Small intestine (tissue), 7 donors: ENCODE results near the gene HSBP1. TPM values are rescaled to one million over a fixed set of nuclear protein-coding genes. Genes with fewer than 3 reads are reported as not detected.

Source experiments
- DNase-seq, 2 donors: peaks; one replicate each; pipeline versions ENCODE4 v3.0.0 to v3.0.0-alpha.2; 2013
- FAIRE-seq: peaks from 2 replicates; lab custom pipeline; 2012; peaks lifted over from hg19 to GRCh38; lab: Jason Lieb, UNC
- H3K27ac ChIP-seq, 3 donors: one replicate each; pipeline ENCODE4 v1.5.1; 2013; ENCODE audit warnings: low read length in 2 of 3, mild to moderate bottlenecking in 2 of 3, control low read depth in 1 of 3, inconsistent platforms in 1 of 3, low read depth in 1 of 3, moderate library complexity in 1 of 3
- H3K27me3 ChIP-seq, 3 donors: one replicate each; pipeline ENCODE4 v1.6.1; 2013; ENCODE audit warnings: low read length in 3 of 3, inconsistent platforms in 1 of 3; ENCODE audit not compliant: control insufficient read depth in 3 of 3, insufficient read depth in 3 of 3
- H3K36me3 ChIP-seq, 3 donors: one replicate each; pipeline ENCODE4 v1.6.1; 2013; ENCODE audit warnings: low read length in 3 of 3, inconsistent platforms in 1 of 3, low read depth in 1 of 3, mild to moderate bottlenecking in 1 of 3, moderate library complexity in 1 of 3; ENCODE audit not compliant: control insufficient read depth in 3 of 3, insufficient read depth in 2 of 3
- H3K4me1 ChIP-seq, 3 donors: one replicate each; pipeline ENCODE4 v1.6.1; 2013; ENCODE audit warnings: low read length in 2 of 3, inconsistent platforms in 1 of 3, low read depth in 1 of 3, mild to moderate bottlenecking in 1 of 3, moderate library complexity in 1 of 3; ENCODE audit not compliant: control insufficient read depth in 3 of 3, insufficient read depth in 2 of 3
- H3K4me3 ChIP-seq, 3 donors: one replicate each; pipeline ENCODE4 v1.5.1; 2013; ENCODE audit warnings: low read length in 3 of 3, control low read depth in 1 of 3, inconsistent platforms in 1 of 3, low read depth in 1 of 3, mild to moderate bottlenecking in 1 of 3, moderate library complexity in 1 of 3
- H3K9me3 ChIP-seq, 2 donors: one replicate each; pipeline ENCODE4 v1.6.1; 2013; ENCODE audit warnings: low read depth in 1 of 2, low read length in 1 of 2; ENCODE audit not compliant: control insufficient read depth in 2 of 2, insufficient read depth in 1 of 2
- WGBS, 3 donors: extraction: QIAGEN DNeasy Blood & Tissue Kit; methylation state at CpG; one replicate each; pipeline ENCODE4 v1.1.7; 2013; 5-methylcytosine and 5-hydroxymethylcytosine counted together
- polyA plus RNA-seq, 4 donors: library from polyadenylated mRNA; stranded (reverse) in 3 of 4; unstranded in 1 of 4; fragments of 200-250 nt in 3 of 4; fragments of 120-200 nt in 1 of 4; gene quantifications; one replicate each; pipeline versions ENCODE4 v1.2.1 to v1.2.3, GENCODE V29; 2013
- donor health status: healthy with polysubstance abuse.
- donor health status: control.
- donor health status: control.
- donor health status: Bipolar disorder and iron deficiency.
- donor health status: healthy.

HSBP1 gene
- polyA plus RNA-seq, 4 donors = 30.5 to 113 (median 44.4) TPM

GRCh38 chr16:83817022-83817421, 9.2 kb downstream of the HSBP1 start:
- DNase-seq (no peak), FAIRE-seq (no peak)
- peaks cover 0 to 5% (median 0%) of the 10 kb centered on the region in 3 donors for H3K4me1 ChIP-seq
- no peaks in the 10 kb centered on the region for H3K9me3 ChIP-seq
- H3K27ac ChIP-seq = no peak overlapping the region
- H3K36me3 ChIP-seq = peaks cover 0 to 5% (median 0%) of the 10 kb centered on the region in 3 donors
- no peak overlapping the region for H3K4me3 ChIP-seq
- H3K27me3 ChIP-seq = peaks cover 0 to 3% (median 0%) of the 10 kb centered on the region in 3 donors
- 84 to 93% (median 88%) methylated on average over 12 of the region's 12 CpGs for WGBS, 3 donors

DNA sequence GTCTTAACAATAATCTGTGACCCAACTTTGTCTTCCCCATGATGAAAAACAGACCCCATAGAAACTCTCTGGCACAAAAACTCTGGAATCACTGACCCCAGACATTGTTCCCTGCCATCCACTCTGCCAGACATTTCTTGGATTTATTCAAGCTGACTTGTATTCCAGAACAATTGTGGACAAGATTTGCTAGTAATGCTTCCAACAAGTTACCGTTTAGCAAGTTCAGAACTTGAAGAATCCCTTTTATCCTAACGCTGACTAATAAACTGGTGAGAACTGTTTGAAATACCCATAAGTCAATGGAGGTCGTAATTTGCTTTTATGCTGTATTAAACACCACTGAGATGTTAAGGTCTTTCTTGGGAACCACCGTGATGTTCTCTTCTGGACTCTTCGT, 10.5 kb downstream of the HSBP1 start:
- 78 to 83% (median 79%) methylated on average over 5 of the region's 5 CpGs for WGBS, 3 donors
- Histone ChIP-seq H3K27ac (no peak overlapping the region), H3K4me3 (no peak overlapping the region), H3K27me3 (peaks cover 0 to 3% (median 0%) of the 10 kb centered on the region in 3 donors), H3K9me3 (no peaks in the 10 kb centered on the region), H3K36me3 (no peaks in the 10 kb centered on the region), H3K4me1 (peaks cover 0 to 5% (median 0%) of the 10 kb centered on the region in 3 donors)
- no peak for FAIRE-seq
- DNase-seq = no peak

DNA sequence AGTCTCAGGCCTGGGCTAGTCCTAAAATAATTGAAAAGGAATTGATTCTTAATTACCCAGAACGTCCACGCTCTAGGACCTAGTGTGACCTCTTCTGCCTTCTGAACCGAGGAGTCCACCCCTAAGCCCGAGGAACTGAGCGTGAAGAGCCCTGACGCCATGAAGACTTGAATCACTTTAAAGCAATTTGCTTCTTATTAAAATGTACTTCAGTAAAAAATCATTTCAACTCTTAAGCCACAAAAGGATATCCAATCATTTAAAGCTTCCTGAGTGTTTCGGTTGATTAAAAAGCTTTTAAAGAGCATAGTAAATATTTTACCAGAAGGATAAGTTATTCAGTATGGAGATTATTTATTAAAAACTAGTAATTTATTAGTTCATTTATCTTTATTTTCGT, 11.6 kb downstream of the HSBP1 start:
- Histone ChIP-seq H3K36me3 (no peaks in the 10 kb centered on the region), H3K4me3 (no peak overlapping the region), H3K27ac (no peak overlapping the region), H3K27me3 (peaks cover 0 to 5% (median 0%) of the 10 kb centered on the region in 3 donors), H3K4me1 (no peaks in the 10 kb centered on the region), H3K9me3 (no peaks in the 10 kb centered on the region)
- FAIRE-seq = no peak
- 56 to 74% (median 72%) methylated on average over 8 of the region's 8 CpGs for WGBS, 3 donors
- DNase-seq = no peak

DNA sequence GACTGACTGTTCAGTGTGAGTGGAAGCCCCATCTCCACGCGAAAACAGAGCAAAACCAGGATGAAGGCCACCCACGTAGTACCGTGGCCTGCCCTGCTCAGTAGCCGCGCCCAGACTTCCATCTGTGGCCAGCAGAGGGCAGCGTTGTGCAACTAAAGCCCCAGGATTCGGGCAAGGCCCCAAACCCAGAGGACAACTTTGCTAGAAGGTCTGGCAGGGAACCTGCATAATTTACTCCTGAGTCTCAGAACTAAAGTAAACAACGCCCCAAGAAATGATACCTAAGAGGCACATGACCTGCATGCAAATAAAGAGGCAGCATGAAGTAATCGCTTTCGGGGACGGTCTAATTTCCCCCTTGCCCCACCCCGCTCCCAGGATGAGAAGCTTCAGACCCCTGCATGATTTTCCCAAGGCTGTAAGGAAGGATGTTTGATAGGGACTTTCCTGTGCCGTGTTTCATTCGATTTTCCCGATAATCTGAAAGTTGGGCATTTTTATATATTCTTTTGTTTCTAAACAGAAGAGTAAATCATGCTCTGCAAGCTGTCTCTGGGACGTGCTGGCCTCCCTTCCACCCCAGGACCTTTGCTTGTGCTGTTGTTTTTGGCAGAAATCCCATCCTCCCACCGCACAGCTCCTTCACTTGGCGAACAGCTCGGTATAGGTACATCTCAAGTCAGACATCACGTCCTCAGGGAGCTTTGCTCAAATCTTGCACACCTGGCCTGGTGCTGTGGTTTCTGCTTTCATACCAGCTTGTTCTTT, 18.6 kb downstream of the HSBP1 start:
- H3K4me1 ChIP-seq = no peaks in the 10 kb centered on the region
- H3K27me3 ChIP-seq = peaks cover 0 to 10% (median 0%) of the 10 kb centered on the region in 3 donors
- WGBS, 3 donors = 27 to 42% (median 36%) methylated on average over 21 of the region's 21 CpGs
- DNase-seq (peak; percentile 81 to 87), FAIRE-seq (no peak)
- H3K27ac ChIP-seq = peak overlapping the region in 1 of 3 donors; percentile 19
- H3K9me3 ChIP-seq = no peaks in the 10 kb centered on the region
- no peak overlapping the region for H3K4me3 ChIP-seq
- H3K36me3 ChIP-seq = no peaks in the 10 kb centered on the region

GRCh38 chr16:83830091-83830768, 22.5 kb downstream of the HSBP1 start:
- WGBS, 3 donors = 88 to 90% (median 89%) methylated on average over 33 of the region's 33 CpGs
- H3K27me3 ChIP-seq = peaks cover 0 to 2% (median 0%) of the 10 kb centered on the region in 3 donors
- no peak for DNase-seq
- H3K4me1 ChIP-seq = no peaks in the 10 kb centered on the region
- peaks cover 0 to 6% of the 10 kb centered on the region in 2 donors for H3K9me3 ChIP-seq
- H3K4me3 ChIP-seq = no peak overlapping the region
- FAIRE-seq = no peak
- H3K27ac ChIP-seq = no peak overlapping the region
- H3K36me3 ChIP-seq = no peaks in the 10 kb centered on the region

GRCh38 chr16:83830769-83831455, 23.1 kb downstream of the HSBP1 start:
- FAIRE-seq = no peak
- Histone ChIP-seq H3K27ac (no peak overlapping the region), H3K4me3 (no peak overlapping the region), H3K9me3 (peaks cover 0 to 6% of the 10 kb centered on the region in 2 donors), H3K27me3 (peaks cover 0 to 2% (median 0%) of the 10 kb centered on the region in 3 donors), H3K4me1 (no peaks in the 10 kb centered on the region), H3K36me3 (no peaks in the 10 kb centered on the region)
- no peak for DNase-seq
- 59 to 75% (median 65%) methylated on average over 13 of the region's 13 CpGs for WGBS, 3 donors

DNA sequence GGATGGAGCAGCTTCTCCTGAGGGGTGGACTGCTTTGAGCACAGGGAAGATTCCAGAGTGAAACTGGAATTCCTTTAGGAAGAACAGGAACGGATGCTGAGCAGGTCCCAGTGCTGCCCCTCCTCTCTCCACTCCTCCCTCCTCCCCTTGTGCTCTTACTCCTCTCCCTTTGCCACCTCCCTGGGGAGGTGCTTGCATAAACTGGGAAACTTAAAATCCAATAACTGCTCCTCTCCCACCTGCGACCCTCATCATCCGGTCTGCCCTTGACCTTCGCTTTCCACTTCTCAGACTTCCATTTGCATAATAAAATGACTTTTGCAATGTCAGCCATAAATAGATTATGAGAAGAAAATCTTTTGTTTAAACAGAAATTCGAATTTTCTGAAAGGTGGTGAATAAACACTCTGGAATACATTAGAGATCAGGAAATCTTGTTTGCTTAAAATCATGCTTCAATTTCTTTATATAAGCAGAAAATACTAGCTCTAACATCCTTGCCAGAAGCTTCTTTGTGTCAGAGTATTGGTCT, 23.7 kb downstream of the HSBP1 start:
- no peak for DNase-seq
- Histone ChIP-seq H3K9me3 (peaks cover 0 to 6% of the 10 kb centered on the region in 2 donors), H3K36me3 (no peaks in the 10 kb centered on the region), H3K27me3 (peaks cover 0 to 2% (median 0%) of the 10 kb centered on the region in 3 donors), H3K4me3 (no peak overlapping the region), H3K27ac (no peak overlapping the region), H3K4me1 (peaks cover 0 to 4% (median 0%) of the 10 kb centered on the region in 3 donors)
- 37 to 56% (median 41%) methylated on average over 5 of the region's 5 CpGs for WGBS, 3 donors
- no peak for FAIRE-seq

GRCh38 chr16:83833921-83834320, 26.1 kb downstream of the HSBP1 start:
- H3K4me3 ChIP-seq = no peak overlapping the region
- H3K27ac ChIP-seq = no peak overlapping the region
- H3K4me1 ChIP-seq = peaks cover 0 to 4% (median 0%) of the 10 kb centered on the region in 3 donors
- no peaks in the 10 kb centered on the region for H3K36me3 ChIP-seq
- peaks cover 0 to 6% of the 10 kb centered on the region in 2 donors for H3K9me3 ChIP-seq
- H3K27me3 ChIP-seq = peaks cover 0 to 5% (median 0%) of the 10 kb centered on the region in 3 donors
- FAIRE-seq (no peak), DNase-seq (no peak)
- WGBS, 3 donors = 86 to 96% (median 92%) methylated on average over 2 of the region's 2 CpGs
